Stimulated activated CD8-positive, alpha-beta memory T cell treated with anti-CD3 and anti-CD28 coated beads, Interleukin-15, amount 100 ng/mL, for 48 hours (primary cell): Measurements from ENCODE around the gene ANKH.
A peak's percentile ranks its signal among the peaks of the same experiment; 100 is the strongest.
"Not testable (repeated sequence)": the region's sequence is repeated elsewhere in the genome, so short reads cannot be mapped to it uniquely, and the experiment has no call there.

Experiments
- DNase-seq, 2 donors: peaks; one replicate each; pipeline ENCODE4 v3.0.0-alpha.2; 2020; ENCODE audit warnings: low read depth in 2 of 2

The ANKH gene

DNA sequence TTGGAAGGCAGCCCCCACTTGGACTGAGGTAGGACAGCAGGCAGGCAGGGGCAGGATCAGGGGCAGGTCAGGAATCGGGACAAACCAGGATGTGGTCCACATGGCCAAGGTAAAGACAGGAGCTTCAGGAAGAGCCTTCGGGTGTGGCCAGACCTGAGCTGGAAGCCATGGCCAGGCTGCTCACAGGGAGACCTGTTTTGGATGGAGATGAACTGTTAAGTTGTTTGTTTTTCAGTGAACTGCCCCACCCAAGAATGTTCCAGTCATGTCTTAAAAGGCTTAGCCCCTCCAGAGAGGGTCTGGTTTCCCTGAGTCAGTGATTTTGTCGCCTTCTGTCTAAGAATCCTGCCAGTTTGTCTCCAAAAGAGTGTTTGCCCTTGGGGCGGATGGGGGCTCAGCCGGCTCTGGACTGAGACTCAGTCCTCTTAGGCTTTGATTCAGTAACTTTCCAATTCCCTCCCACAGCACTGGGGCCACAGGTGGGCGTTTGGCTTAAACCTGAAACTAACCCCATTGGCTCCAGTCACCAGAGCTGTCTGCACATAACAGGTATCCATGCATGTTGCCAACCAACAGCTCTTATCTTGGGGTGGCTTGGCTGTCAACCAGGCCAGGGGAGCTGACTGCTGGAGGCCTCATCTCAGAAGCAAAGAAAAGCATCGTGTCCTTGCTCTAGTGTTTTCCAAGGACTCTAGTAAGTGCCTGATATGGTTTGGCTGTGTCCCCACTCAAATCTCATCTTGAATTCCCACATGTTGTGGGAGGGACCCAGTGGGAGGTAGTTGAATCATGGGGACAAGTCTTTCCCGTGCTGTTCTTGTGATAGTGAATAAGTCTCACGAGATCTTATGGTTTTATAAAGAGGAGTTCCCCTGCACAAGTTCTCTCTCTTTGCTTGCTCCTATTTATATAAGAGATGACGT lies 11.3 kb upstream of the ANKH start:
- no peak for DNase-seq

DNA sequence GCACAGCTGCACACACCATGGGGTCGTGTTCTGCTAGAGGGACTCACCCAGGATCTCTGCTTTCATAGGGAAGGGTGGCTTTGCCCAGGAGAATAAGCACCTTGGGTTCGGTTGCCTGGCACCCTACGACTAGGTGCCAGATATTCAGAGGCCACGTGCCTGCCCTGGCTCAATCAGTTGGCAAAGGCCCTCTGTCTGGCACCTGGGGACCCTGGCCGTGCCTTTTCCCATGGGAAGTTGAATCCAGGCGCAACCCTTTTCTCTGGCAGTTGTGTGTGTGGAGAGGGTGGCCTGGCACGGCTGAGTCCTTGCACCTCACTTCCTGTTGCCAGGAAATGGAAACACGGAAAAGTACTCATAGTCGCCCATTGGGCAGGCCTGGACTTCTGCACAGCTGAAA lies 10.2 kb upstream of the ANKH start:
- DNase-seq = no peak

DNA sequence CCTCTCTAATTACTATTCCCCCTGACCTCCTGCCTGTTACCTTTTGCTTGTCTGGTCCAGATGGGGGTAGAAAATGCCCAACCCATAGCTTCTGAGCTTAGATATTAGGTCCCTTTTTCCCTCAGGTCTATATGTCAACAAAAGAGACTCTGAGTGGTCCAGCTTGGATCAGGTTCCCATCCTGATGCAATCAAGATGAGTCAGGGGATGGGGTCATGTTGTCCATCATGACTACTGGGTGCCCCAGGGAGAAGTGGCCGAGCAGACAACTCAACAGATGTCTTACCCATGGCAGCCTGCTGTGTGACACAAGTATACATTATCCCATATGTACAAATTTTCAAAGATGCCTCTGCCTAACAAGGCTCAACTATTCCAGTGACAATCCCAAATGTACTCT lies 9.1 kb upstream of the ANKH start:
- no peak for DNase-seq

DNA sequence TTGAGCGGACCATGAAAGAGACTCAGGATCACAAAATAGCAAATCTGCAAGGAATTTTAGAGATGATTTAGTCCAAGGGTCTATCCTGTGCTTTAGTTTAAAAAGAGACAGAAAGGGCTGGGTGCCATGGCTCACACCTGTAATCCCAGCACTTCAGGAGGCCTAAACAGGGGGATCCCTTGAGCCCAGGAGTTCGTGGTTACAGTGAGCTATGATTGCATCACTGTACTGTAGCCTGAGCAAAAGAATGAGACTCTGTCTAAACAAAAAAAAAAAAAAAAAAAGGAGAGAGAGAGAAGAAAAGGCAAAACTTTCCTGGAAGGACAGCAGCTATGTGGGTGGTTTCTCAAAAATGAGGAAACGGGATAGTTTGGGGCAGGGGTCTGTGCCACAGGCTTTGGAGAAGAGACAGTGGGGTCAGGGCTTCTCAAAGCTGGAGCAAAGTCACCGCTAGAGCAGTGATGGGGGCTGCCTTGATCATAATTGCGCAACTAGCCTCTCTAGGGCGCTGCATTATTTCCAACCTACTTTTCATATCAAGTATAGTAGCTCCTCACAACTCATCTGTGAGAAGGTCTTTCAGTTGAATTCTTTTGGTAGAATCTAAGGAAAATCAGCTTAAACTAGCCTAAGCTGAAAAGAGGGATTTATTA lies 8.5 kb upstream of the ANKH start:
- DNase-seq = no peak

DNA sequence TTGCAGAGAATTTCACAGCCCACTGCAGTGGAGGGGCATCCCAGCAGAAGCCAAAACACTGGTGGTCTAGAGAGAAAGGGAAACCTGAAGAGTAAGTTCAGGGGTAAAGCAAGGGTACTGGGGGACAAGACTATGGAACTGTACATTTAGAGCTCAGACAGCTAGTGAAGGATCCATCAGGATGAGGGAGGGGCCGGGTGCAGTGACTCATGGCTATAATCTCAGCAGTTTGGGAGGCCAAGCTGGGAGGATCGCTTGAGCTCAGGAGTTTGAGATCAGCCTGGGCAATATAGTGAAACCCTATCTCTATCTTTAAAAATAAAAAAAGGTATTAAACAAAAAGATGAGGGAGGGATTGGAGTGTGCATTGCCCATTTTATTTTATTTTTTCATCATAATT lies 7.8 kb upstream of the ANKH start:
- DNase-seq = no peak

DNA sequence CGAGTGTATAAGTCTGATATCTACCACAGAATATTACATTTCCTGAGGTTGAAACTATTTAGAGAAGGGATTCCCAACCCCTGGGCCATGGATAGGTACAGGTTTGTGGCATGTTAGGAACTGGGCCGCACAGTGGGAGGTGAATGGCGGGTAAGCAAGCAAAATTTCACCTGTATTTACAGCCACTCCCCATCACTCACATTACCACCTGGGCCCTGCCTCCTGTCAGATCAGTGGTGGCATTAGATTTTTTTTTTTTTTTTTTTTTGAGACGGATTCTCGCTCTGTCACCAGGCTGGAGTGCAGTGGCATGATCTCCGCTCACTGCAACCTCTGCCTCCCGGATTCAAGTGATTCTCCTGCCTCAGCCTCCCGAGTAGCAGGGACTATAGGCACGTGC lies 6.6 kb upstream of the ANKH start:
- not testable (repeated sequence) for DNase-seq

DNA sequence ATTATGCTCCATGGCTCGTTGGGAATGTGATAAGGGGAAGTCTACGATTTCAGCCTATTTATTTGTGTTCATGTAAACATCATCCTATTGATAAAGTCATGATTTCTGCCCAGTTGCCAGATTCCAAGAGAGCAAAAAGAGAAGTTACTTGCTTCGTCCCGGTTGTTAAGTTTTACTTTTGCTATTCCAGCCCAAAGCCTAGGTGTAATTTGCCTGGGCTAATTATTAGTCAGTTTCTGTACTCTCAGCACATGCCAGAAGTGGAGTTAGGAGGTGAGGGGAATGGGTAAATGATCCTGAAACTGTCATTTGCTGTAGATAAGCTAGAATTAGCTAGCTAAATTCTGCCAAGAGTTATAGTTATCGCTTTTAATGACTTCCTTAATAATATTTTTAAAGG lies 4.5 kb upstream of the ANKH start:
- DNase-seq = no peak

DNA sequence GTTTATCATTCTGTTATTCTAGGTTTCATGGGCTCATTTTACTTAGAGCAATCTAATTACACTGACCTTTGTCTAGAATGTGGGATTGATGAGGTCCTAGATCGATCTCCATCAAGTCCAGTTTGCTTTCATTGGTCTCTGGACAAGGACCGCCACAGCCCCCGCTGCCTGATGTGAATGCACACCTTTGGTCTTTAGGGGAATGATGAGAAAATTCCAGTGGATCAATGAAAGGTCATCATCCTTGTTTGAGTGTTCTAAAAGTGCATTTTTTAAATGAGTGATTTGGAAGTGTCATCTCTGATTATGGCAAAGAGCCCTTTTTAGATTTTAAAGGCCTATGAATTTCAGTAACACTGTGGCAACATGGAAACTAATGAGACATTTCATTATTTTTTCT lies 2.2 kb upstream of the ANKH start:
- DNase-seq = no peak

DNA sequence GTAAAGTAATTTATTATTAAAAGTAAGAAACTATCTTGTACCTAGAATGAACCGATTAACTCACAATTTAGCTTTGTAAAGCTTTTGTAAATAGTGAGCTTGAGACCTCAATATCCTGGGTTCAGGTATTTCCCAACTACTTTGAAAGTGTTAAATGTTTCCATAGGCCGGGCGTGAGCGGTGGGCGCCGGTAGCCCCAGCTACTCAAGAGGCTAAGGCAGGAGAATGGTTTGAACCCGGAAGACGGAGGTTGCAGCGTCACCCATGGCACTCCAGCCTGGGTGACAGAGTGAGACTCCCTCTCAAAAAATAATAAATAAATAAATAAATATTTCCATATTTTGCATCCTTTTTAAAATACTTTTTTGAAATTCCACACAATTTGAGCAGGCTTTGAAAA lies 1.5 kb upstream of the ANKH start:
- DNase-seq = peak in 1 of 2 donors; percentile 10

DNA sequence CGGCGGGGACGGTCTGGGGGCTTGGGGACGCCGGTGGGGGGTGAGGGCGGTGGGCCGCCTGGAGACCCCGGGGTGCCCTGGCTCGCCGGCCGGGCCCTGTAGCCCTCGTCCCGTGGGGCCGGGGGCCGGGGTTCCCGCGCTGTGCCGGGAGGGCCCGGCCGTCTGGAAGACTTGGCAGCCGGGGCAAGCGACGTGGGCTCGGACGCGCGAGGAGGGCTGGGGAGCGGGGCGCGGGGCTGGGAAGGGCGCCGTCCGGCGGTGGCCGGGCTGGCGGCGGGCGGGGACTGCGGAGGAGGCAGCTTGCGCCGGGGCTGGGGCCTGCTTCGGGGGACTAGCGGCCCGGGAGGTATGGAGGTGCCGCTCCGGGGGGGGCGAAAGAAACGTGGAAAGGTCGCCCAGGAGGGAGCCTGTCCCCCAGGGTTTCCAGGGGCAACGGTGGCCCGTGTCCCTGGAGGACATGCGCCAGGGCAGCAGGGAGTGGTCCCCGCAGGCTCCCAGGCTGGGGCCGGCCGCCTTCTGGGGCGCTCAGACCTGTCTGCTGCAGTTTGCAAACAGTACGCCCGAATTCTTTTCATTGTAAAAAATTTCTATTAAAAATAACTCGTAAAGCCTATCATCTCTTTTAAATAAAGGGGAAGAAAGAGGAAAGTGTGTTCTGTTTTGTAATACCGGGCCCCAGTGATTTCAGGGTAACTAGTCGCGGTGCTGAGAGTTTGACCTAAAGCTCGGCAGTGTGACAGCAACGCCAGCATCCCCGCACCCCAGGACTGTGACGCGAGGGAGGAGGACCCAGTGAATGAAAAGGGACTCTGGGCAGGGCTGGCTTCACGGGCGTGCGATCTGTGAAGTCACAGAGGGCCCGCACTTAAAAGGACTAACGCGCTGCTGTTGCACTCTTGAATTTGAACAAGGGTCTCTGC lies 752 bp upstream of the ANKH start:
- DNase-seq = peak; percentile 59 to 60

DNA sequence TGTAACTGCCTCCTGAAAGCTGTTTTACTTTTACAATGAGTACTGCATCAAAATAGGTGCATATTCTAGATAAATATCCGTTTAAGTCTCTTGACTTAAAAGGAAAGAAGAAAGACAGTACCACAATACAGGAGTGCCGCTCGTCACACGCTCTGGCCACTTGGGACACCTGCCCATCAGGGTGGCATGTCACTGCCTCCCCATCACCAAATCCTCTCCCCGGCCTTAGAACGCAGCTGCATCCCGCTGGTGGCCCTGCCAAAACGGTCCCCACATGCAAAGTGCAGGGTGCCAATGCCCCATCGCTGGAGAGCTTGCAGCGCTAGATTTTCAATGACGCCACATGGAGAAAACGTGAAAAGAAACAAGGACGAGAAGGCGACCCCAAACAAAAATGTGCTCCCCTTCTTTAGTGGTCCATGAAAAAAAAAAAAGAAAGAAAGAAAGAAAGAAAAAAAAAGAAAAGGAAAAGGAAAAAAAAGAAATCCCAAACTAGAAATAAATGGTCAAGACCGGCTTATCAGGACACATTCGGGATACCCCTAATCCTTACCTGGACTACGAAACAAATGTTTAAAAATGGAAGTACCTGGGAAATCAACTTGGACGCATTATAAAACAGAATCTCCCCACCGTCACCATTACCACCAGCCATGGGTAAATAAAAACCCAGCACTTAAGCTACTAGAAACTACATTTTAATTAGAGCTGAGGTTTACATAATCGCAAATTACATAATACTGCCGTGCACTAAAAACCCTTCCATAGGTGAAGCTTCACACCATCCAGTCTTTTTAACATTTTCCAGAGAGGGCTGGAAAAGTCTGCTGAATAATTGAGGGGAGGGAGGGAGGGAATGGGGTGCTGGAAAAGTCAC lies 1.0 kb downstream of the ANKH start:
- DNase-seq = peak in 1 of 2 donors; percentile 58

DNA sequence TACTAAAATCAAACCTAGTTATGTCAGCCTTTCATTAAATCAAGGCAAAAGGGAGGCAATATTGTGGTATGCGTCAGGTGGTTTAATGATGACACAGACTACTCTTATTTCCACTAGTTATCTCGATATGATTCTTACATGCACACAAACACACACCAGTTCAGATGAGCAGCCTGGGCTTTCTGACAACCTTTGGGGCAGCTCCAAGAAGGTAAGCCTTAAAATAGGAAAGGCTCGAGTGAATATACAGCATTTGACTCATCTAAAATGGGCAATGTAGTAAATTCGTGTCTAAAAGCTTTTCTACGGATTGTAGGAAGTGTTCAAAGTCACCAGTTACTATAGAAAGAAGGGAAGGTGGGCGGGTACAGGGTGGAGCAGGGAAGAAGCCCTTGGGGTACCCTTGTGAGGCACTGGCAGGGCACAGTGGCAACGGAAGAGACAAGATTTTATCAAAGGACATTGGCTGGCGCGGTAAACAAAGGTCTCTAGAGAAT lies 1.9 kb downstream of the ANKH start:
- peak; percentile 17 to 25 for DNase-seq

DNA sequence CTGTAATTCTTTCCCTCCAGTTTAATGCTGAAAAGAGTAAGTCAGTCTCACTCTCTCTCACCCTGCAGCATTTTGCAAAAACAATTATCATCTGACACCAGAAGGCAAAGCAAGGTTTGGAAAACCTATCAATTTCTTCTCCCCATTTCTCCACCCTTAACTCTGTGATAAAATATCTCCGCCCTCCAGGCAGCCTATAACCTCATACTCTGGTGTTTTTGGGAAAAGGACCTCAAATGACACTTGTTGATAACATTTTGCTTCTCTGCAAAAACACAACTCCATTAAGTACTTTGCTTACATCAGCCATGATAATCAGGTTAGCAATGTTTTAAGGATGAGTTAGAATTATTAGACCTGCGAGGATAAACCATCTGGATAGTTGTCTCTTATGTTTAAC lies 2.3 kb downstream of the ANKH start:
- no peak for DNase-seq

DNA sequence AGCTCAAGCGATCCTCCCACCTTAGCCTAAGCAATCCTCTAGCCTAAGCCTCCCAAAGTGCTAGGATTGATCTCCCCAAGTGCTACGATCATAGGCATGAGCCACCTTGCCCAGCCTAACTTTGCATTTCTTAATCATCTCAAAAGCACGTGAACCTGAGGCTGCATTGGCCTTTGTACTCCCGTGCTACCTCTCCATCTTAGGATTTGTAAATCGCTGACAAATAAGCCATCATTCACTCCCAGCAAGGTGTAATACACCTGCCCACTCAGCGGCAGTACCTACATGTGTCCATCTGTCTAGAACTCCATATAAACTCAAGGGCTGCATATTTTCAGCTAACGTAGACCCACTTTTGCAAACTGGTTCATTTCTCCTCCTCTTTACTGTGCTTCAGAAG lies 2.8 kb downstream of the ANKH start:
- DNase-seq = no peak

DNA sequence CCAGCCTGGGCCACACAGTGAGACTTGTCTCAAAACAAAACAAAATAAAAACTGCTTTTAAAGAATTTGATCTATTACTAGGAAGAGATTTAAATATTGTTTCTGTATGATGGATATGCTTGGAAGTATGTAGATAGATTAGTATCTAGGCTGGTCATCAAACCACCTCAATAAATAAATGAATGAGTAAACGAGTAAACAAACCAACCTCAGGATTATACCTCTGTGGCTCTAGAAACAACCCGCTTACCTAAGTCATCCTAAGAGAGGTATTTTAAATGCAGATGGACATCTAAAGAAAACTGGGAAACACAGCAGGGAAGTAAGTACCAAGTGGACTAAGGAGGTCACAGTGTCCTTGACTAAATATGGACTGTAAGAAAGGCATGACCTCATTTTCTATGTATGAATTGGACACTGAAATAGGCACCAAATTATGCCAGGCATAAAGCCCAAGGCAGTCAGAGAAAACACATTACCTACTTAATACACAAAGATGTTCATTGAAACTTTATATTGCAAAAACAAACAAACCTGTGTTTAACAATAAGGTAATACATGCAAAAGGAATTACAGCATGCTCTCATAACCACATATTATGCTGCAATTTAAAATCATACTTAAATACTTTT lies 7.3 kb downstream of the ANKH start:
- DNase-seq = no peak

DNA sequence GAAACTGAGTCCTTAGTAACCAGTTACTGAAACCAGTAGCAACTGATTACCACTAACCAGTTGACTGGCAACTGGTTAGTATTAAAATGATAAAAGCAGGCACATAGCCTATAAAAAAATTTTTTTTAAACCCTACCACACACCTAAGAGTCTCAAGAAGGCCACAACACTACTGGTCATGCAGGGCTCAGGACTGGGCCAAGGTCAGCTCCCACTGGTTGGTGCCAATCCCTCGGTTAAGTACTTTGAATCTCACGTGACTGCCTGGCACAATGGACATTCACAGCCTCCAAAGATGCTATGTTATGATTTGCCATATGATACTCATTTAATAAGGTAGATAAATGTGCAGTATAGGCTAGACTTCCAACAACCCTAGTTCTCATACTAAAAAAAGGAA lies 8.5 kb downstream of the ANKH start:
- no peak for DNase-seq

DNA sequence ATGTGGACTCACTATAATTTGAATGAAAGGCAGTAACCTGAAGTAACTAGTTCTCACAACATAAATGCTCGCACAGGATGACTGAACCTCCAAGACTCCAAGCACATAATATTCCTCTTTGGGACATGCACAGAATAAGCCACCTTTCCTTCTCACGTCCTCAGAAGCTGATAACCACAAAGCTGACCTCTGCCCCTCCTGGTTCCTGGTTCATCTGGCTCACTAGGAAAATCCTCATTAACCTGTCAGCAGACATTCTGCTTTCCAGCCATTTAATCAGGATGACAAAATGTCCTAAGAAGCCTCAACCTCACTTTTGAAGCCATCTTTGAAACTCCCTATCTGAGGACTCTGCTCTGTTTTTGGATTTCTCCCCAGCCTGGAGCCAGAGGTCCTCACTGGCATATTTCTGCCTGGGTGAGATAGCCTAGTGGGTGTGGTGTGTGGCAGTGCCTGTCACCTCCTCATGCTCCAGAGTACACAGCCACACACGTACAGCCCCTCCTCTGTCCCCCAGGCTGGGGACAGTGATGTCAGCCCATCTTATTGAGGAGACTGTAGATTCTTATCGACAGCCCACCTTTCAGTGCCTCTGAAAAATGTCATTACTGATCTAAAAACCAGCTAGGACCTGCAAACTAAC lies 10.3 kb downstream of the ANKH start:
- no peak for DNase-seq

DNA sequence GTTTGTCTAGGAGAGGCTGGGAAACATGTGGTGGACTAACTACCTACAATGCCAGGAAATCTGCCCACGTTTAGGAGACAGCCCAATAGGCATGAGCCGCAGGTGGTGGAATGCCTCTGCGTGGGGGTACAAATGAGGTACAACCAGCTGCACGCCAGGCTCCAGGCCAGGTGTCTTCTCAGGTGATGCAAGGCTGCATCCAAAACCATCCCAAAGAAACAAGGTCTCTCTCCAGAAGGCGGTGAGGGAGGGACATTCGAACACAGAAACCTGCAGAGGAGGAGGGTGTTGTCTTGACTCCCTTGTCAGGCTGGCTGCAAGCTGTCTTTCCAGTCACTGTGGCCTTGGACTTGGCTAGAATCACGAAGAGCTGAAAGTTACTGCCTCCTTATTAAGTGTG lies 11.6 kb downstream of the ANKH start:
- no peak for DNase-seq

DNA sequence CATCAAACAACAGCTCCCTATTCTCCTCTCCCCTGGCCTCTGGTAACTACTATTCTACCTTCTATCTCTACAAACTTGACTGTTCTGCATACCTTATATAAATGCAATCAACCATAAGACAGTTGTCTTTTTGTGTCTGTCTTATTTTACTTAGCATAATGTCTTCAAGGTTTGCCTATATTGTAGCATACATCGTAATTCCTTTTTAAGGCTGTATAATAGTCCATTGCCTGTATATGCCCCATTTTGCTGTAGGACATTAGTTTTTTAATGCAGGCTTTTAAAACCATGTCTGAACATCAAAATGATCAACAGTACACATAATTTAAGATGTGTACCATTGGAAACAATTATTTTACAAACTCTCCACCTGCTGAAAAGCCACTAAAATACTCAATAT lies 12.4 kb downstream of the ANKH start:
- no peak for DNase-seq

DNA sequence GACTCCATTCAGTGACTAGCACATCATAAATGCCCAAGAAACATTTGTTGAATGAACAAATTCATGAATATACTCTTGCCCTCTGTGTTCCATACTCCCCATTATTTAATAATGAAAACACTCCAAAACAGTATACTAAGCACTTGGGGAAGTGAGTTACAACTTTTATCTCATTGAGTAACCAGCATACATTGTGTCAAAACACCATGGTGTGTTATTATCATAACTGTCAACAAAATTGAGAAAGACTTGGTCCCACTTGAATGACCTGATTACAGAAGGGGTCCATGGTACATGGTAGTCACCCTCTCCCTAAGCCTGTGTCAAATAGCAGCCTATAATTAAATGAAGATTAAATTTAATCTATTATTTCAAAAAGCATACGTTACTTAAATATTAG lies 16.2 kb downstream of the ANKH start:
- DNase-seq = no peak
